ENCODE results near the gene PRRX1.

Gene PRRX1

DNA sequence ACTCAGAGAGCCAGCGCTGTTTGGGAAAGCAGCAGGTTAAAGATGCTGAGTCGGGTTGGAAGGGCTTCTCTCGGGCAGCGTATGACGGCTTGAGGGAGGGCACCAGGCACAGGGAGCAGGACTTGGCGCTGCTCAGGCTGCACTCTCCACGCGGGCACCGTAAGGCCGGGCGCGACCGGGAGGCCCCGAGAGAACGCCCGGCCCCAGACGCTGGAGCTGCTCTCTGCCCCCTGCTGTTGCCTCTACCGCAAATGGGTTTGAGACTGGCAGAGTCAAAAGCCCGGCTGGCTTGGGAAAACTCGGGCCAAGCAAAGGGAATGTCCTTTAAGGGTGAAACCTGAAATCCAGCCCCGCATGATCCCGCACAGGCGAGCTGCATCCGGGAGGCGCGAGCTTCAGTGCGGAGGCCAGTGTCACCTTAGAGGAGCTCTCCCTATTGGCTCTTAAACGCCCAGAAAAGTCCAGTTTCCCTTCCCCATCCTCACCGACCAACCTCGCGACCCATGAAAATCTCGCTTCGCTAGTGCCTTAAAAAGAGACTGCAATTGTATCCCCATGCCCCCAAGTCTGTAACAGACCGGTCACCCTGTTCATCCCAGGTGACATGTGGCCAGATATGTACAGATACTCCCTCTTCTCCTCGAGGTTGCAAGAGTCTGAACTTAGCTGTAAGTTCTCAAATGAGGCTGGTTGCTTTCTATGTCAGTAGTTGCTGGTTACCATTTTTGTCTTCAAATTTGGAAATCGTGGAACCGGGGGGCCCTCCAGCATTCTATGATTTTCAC is 1.1 kb downstream of the PRRX1 start:
- DNase-seq (ENCODE audit: low spot score), result peak; percentile 67

DNA sequence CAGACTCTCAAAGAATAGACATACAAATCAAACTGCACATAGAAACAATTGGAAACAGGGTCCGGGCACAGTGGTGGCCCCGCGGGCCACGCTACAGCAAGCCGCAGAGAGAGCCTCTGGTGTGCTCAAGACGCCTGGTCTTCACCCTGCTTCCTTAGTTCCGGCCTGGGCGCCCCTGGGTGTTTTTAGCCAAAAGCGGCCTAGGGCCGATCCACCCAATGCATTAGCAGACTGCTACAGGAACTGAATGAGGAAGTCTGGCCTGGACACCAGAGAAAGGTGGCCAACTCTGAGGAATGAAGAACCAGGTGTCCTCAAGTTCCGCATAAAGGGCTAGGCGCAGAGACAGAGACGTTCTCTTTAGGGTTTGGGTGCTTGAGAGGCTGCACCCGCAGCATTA is 1.7 kb downstream of the PRRX1 start:
- DNase-seq (ENCODE audit: low spot score), result peak; percentile 47

DNA sequence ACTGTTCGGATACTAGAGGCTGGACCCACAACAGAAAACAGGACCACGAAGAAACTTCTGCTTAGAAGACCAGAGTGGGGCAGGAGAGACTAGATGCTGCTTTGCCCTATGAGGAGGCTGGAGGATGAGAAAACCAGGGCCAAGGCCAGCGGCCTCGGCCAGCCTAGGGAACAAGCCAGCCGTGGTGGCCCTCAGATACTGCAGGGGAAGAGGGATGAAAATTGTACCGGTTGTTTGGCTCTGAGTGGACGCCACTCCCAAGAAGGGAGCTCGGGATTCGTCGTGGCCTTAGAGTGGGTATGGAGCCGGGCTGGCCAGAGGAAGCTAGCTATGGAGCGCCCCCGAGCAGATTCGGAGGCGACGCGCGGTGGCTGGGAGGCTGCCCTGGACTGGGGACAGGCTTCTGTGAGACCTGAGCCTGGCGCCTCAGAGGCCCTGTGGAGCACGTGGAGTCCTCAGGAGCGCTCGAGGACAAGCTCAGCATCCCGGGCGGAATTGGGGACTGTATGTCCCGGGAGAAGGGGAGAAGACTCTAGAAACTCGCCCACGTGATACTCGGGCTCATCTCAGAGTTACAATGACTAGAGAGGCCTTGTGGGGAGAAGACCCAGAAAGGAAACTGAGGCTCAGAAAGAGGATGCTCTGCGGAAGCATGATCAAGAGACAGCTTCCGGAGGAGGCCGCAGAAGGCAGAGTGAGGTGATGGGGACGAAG is 2.8 kb downstream of the PRRX1 start:
- peak; percentile 32 for DNase-seq (ENCODE audit: low spot score)

DNA sequence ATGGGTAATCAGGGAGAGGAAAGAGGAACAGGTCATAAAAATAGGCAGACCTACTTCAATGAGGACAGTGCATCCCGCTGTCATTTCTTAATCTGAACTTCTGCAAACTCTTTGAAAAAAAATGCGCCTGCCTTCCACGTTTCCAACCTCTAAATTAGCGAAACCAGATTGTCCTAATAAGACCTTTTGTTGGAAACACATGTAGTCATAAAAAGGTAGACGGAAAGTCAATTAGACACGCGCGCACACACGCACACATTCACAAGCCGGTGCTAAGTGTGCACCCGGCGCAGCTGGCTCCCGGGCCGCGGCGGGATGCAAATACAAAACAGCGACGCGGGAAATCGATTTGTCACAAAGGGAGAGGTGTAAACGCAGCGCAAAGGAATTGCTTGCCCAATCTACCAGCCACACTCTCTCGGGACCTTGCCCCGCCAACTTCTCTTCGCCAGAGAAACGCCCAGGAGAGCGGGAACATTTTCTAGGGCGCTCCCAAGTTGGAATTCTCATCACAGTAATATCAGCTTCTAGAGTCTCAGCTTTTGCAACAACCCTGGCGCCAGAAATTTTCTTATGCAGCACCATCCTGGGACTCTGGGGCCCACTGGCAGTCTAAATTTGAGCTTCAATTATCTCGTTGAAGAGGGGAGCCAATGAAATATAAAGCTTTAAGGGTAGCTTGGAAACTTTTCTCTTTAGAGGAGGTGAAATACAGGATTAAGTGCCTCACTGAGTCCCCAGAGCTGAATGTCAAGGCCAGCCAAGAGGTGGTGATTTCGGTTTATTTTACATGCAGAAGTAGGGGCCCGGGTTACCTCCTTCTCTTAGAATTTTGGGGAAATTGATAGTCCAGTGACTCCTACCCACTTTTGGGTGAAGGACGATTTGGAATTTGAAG is 4.5 kb downstream of the PRRX1 start:
- DNase-seq (ENCODE audit: low spot score), result peak; percentile 15

DNA sequence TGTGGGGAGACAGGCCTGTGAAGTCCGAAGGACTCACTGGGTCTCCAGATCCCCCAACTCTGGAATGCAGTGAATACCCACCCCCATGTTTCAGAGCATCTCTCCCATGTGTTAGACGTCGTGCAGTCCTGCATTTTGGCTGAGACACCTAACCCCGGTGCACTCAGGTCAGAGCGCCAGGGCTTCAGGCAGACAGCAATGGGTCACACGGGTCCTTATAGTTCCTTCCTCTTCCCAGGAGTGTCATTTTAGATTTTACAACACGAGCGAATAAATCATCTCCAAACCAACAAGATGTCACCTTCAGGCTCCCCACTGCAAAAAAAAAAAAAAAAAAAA is 5.1 kb downstream of the PRRX1 start:
- DNase-seq (ENCODE audit: low spot score), result no peak

DNA sequence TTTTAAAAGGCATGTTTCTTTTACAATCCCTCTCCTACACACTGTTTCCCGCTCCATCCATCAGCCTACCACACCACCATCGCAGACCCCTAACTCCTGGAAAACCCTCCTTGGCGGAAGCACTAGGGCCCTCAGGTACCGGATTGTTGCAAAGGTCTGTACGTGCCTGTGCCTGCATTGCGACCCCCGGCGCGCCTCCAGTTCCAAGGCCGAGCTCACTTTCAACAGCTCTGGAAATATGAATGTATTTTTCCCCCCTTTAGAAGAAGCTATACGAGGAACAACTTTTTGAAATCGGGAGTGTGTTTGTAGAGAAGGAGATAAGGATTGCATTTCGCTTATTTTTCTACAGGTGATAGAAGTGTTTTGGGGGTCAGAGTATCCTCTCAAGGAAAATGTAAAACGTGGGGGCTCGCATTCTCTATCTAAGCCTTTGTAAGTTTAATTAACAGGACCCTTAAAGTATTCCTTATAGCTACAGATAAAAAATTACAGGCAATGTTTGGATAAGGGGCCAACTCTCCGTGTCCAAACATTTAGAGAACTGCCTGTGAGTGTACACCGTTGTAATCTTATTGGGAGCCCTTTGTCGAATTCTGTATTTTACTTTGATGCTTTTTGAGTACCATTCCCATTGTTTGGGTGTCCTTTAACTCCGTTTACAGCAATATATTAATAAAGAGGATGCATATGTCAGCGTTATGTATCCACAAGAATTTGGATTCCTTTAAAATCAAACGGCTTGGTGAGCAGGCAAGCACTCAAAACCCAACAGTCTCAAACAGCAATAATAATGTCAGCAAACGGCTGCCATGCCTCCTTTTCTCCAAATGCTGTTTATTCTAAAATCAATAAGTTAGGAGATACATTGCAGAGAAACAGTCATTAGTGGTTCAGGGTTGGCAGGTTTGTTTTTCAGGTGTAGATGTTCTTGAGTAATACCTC is 5.9 kb downstream of the PRRX1 start:
- DNase-seq (ENCODE audit: low spot score), result no peak

DNA sequence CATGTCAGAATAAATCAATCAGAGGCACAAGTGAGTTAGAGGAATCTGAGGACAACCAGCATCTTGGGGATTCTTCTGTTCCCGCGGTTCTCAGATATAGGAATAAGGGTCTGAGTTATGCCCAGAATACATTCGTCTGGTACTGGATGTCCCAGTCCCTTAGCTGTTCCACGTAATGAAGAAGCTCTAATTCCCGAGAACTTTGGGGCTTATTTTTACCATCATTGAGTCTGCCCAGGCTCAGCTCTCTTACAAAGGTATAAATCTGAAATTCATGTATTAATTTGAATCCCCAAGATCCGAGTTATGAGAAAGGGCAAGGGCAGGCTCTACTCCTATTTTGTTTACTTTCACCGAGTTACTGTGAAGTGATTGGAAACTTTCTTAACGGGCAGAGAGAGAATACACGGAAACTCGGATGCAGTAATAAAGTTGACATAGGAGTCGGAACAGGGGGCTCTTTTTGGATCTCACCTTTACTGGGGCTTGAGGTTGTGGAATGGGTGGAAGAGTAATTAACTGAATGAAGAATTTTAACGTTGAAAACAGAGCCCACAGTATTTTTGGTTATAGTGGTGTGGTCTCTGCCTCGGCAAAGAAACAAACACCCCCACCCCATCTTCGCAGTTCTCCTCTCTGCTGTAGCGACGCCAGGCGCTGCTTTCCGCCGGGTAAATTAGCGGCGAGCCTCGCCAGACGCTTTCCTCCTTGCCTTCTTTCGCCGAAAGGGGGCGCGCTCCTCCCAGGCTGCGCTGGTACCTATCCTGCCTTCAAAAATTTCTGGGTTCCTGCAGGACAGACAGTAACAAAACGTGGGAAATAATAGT is 7.1 kb downstream of the PRRX1 start:
- no peak for DNase-seq (ENCODE audit: low spot score)

DNA sequence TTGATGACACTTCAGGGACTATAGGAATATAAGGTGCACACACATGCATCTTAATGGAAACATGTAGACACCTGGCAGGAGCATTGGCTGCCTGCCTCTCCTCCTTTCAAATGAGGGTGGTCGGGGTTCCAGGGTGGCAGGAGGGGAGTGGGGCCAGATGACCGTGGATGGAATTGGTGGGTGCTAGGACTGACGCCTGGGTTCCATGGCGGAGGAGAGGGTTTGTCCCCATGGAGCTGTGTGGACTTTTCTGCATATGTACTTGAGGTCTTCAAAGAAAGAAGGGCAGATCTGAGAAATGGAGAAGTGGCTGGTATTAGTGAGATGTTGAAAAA is 7.7 kb downstream of the PRRX1 start:
- DNase-seq (ENCODE audit: low spot score), result no peak

DNA sequence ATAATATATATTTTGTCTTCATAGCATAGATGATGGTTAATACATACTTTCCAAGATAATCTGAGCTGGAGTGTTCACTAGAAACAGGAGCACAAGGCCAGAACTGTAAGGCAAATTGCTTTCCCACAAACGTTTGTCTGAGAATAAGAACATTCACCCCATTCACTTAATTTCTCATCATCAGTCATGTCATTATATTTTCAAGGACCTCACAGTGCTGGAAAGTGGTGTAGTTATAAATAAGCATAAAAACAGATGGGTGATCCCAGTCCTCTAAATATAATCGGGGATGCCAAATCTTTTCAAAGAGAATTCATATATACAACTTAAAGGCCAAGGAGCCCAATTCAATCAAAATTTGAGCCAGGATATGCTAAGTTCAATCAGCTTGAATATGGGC is 8.4 kb downstream of the PRRX1 start:
- DNase-seq (ENCODE audit: low spot score), result no peak

DNA sequence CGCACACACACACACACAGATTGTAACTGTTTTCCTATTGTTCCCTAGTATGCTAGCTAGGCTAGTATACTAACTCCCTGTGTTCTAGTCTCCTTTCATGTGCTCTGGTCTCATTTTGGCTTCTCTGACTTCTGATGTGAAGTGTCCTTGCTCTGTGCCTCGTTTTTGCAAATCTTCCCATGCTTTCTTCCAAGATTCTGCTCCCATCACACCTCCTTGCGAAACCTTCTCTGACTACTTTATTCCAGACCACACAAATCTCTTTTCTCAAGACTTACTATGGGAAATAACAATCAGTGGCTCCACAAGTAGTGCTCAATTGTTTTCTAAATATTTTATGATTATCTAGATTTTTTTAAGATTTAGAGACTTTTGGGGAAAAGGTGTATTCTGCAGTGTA is 10.3 kb downstream of the PRRX1 start:
- peak; percentile 25 for DNase-seq (ENCODE audit: low spot score)

DNA sequence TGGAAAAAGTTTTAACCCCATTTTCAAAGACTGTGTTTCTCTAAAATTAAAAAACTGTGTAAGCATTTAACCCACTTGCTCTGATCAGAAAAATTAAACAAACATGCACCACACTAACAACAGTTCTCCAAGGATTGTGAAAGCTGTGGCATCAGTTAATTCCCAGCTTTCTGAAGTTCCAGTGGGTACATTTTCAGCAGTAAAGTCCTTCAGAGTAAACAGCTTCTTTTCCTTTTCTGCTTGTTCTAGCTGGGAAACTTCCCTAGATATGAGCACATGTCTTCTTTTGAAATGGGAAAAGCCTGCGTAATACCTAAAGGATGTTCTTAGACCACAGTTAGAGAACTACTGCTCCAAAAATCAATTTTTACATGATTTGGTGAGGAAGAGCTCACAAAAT is 11.1 kb downstream of the PRRX1 start:
- no peak for DNase-seq (ENCODE audit: low spot score)

DNA sequence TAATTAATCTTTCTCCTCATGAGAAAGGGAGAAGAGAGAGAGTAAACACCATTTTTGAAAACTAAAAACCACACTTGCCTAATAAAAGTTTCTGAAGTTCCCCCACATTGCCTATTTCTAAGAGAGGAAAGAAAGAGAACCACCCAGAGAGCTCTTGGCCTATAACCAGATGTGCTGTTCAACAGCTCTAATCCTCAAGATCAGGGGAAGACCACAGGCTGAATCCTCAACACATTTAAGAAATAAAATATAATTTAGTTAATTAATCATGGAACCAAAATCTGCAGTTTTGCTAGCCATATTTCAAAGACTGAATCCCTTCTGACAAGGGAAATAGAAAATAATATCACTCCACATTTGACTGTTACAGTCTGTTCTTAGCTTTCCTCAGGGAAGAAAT is 11.9 kb downstream of the PRRX1 start:
- no peak for DNase-seq (ENCODE audit: low spot score)

DNA sequence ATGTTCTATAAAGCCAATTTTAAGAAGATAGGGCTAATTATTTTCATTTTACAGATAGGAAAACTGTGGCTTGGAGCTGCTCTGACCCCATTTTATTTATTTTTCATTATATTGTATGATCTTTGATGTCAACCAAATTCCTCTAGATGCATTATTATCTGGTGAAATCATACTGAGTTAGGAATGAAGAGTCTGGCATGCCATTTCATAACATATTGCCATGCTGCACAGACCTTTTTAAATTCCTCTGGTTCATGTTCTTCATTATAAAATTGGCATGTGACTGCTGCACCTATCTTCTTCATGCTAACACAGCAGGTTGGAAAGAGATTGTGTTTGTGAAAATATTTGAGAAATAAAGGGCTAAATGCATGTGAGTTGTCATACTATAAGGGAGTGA is 12.7 kb downstream of the PRRX1 start:
- DNase-seq (ENCODE audit: low spot score), result peak; percentile 40

DNA sequence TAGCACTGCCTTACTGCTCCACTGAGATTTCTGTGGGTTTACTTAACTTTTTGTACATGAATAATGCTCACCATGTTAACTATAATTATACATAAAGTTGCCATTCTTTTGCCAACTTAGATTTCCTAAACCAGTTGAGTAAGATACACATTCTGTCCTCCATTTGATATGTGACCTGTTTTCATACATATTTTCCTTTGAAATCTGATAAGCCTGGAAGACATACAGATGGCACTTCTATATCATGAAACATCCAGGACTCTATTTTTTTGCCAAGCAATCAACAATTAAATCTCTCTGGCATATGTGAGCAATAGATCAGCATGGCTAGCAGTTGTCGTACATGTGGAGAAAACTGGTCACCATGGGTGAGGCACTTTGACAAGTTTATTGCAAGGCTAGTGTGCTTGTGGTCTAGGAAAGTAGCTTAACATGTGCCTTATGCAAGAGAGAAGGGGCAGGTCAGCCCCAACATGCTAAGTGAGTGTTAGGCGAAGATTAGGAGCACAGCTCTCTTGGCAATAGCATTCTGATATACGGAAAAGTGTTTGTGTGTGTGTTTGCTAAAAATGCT is 14.2 kb downstream of the PRRX1 start:
- DNase-seq (ENCODE audit: low spot score), result peak; percentile 39

DNA sequence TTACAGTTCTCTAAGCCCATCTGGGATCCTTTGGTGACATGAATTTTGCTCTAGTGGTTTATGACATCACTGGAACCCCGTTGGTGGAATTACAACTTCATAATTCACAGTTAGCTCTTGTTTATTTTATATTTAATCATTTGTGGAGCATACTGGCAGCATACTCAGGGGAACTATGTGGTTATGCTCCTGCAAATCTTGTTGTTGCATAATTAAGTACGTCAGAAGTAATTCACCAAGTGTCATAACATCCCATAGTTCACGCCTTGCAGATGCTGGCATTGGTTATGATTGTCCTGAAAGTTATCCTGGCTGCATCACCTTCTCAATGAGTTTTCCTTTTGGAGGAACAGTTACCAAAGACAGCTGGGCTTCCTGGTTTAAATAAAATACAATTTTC is 16.5 kb downstream of the PRRX1 start:
- peak; percentile 53 for DNase-seq (ENCODE audit: low spot score)

DNA sequence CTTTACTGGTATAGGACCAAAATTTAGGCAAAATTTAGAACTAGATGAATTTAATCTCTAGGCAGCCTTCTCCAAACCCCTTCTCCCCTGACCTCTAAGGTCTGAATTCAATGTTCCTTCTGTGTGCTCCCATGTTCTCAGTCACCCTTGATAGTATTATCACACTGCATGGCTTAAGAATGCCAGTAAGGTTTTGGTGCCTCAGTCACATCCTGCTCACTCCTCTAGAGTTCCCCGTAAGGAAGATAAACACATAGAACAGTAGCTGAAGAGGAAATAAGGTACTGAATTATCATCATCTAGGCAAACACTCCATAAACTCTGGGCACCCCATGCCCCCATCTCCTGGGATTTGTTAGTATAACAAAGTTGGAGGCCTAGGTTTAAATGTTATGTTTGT is 18.2 kb downstream of the PRRX1 start:
- DNase-seq (ENCODE audit: low spot score), result no peak

DNA sequence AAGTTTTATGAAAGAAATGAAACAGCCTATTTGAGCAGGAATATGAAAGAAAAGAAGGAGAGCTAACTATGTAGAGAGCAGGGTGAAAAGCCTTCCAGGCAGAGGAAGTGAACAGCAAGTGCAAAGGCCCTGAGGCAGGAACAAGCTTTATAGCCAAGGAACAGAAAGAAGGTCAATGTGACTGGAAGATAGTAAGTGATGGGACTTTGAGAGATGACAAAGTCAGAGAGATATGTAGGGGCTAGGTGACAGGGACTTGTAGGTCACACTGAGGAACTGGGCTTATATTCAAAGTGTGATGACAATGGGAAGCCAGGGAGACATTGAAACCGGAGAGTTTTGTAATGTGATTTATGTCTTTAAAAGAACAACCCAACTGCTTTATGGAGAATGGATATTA is 18.9 kb downstream of the PRRX1 start:
- DNase-seq (ENCODE audit: low spot score), result no peak

DNA sequence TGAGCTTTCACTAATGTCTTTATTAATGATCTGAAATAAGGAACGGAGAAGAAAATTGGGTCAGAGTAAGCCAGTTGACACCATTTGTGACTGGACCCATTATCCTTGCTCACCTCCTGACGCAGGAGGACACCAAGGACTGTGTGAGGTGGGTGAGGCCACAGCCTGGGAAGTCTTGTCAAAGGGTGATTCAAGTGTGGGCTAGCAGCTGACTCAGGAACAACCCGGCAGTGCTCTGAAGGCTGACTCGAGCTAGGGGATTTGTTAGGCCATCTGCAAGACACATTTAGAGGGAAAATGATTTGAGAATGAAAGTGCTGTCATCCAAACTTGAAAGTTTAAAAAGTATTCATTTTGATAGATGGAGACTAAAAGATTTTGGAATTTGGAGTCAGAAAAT is 21.2 kb downstream of the PRRX1 start:
- DNase-seq (ENCODE audit: low spot score), result peak; percentile 74

DNA sequence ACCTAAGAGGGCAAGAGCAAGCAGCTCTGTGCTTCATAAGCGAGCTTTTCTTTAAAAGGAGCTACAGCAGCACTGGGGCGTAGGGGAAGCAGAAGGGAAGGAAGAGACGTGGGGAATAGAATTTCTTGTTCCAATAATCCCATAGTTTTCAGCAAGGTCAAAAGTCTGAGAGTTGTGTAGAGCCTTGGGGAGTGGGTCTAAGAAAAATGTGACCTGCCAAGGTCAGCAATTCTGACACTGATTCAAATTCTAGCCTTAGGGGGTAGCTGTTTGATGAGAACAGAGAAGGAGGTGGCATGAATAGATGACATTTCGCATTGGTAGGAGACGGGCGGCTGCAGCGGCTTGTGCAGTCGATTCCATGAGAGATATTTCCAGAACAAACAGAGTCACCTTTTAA is 22.4 kb downstream of the PRRX1 start:
- DNase-seq (ENCODE audit: low spot score), result no peak

DNA sequence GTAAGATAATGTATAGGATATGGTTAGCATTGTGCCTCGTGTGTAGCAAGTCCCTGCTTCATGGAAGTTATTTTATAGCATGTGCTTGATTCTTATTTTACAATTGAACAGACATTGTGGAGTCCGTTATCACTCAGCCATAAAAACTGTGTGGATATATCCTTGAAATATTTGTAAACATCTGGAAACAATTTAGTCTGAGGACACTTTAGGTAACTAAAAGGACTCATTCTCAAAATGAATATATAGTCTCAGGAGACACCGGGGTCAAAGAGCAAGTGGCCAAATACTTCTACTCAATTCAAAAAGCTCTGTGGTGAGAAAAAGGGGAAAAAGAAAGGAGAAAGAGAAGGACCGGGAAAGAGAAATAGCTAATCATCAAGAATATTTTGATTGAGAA is 23.7 kb downstream of the PRRX1 start:
- DNase-seq (ENCODE audit: low spot score), result no peak

DNA sequence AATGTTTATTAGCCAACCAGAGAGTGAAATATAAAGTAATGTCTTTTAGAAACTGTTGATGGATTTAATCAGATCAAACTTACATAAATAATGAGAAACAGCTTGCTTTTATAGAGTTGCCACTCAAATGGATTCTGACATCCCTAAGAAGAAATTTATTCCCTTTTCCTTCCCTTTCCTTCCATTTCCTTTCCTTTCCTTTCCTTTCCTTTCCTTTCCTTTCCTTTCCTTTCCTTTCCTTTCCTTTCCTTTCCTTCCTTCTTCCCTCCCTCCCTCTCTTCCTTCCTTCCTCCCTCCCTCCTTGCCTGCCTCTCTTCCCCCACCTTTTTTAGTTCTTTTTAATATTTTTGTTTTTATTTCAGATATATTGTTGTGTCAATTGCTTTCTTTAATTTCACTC is 27.3 kb downstream of the PRRX1 start:
- no peak for DNase-seq (ENCODE audit: low spot score)

Measured in AG20443 (cell line).